Glomerular visceral epithelial cell (primary cell): ENCODE results near the gene PDGFRA.

Experiments
- DNase-seq: peaks from one replicate; pipeline ENCODE4 v3.0.0-alpha.2; 2016; ENCODE audit errors: extremely low spot score

Gene PDGFRA

DNA sequence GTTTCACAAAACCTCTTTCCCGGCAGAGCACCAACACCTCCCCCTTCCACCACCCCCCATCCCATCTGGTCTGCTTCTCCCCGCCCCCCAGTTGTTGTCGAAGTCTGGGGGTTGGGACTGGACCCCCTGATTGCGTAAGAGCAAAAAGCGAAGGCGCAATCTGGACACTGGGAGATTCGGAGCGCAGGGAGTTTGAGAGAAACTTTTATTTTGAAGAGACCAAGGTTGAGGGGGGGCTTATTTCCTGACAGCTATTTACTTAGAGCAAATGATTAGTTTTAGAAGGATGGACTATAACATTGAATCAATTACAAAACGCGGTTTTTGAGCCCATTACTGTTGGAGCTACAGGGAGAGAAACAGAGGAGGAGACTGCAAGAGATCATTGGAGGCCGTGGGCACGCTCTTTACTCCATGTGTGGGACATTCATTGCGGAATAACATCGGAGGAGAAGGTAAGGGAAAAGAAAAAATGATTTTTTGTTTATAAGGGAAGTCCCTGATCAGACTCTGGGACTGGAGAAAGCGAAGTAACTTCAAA, at the start of gene PDGFRA:
Gene PDGFRA, plus strand, starts transcription at position 333 of the 541 bp plus-strand sequence. CDS start 29,476 bp downstream, outside the sequence.
- no peak for DNase-seq

DNA sequence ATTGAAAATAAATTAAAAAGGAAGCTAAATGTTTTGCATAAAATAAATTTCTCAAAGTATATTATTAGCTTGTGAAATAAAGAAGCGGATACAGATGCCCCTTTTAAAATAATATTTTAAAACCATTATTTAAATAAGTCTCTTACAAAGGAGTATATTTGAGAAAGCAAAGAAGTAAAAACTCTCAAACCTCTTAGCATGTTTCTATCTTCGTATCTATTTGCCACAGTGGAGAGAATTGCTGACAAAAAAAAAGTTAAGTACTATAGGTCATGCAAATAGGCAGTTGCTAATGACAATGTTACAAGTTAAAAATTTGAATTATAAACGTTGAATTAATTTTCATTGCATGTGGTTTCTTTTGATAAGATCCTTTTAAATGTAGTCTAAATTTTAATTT, 44.5 kb upstream of the PDGFRA start:
- DNase-seq: no peak

DNA sequence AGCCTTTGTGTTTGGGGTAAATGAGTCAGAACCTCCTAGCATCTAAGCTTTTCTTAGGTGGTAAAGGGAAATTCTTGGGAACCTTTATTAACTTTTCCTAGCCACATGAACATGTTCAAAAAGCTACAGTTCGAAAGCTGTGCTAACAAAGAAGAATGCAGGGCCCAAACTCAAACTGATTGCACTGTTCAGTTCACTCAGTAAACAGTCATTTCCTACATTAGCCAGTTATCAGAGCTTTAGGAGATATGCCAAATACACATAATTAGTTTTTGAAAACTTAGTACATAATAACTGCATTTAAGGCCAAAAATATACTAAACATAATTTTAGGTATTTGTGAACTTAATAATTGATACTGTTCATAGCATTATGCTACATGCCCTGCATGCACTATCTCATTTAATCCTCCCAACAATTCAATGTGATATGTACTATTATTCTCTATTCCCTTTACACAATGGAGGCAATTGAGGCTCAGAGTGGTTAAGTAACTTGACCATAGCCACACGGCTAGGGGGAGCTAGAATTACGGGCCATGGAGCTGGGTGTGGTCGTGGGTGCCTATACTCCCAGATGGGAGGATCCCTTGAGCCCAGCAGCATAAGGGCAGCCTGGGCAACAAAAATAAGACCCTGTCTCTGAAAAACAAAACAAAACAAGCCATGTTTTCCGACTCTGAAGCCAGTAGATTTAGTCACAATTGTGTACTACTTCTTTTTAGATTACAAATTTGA, 43.9 kb upstream of the PDGFRA start:
- no peak for DNase-seq

DNA sequence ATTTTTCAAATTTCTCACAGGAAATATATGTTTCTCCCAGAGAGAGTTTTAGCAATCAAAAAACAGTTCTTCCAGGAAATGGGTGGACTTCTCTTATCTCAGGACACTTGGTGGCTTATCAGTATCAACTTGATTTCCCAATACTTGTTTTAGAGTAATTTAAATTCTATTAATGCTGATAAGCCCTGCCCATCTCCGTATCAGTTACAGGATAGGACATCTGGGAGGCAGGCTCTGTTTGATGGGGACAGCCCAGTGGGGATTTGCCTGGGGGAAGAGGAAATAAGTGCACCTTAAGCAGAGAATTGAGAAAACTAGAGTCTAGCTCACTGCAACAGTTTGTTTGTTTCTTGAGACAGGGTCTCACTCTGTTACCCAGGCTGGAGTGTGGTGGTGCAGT, 43.2 kb upstream of the PDGFRA start:
- no peak for DNase-seq

DNA sequence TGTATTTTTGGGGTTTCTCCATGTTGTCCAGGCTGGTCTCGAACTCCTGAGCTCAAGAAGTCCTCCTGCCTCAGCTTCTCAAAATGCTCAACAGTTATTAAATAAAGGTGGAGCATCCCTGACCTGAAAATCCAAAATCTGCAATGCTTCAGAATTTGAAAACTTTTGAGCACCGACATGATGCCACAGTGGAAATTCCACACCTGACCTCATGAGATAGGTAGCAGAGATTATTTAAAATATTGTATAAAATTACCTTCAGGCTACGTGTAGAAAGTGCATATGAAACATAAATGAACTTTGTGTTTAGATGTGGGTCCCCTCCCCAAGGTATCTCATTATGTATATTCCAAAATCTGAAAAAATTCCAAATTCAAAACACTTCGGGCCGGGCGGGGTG, 42.7 kb upstream of the PDGFRA start:
- no peak for DNase-seq

DNA sequence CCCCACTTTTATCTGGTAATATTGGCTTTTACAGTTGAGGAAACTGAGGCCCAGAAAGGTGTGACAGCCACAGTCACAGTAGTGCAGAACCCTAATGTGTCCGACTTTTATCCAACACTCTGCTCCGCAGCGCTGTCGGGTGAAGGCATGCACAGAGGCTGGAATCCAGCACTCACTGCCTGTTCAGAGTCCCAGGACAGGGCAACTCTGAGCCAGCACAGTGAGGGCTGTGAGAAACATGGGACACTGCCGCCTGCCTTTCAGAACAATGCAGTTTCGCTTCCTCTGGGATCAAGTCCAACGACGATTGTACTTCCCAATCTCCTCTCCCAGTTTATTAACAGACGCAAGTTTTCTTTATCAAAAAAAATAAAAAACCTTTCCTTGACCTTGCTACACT, 41.9 kb upstream of the PDGFRA start:
- DNase-seq: no peak

DNA sequence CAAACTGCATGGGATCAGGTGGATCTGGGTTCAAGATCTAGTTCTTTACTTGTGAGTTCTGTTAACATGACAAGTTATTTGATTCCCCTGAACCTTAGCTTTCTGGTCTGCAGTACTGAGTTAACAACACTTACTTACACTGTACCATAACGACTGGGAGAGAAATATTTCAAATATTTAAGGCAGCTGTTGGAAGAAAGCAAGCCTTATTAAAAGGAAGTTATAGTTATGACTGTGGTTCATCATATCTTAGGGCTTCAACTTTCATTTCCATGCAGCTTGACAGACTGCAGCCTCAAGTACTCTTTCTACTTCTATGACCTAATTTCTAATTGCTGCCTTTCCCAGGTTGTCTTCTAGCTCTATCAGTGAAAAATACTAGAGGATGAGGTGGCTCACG, 40.0 kb upstream of the PDGFRA start:
- DNase-seq: no peak

DNA sequence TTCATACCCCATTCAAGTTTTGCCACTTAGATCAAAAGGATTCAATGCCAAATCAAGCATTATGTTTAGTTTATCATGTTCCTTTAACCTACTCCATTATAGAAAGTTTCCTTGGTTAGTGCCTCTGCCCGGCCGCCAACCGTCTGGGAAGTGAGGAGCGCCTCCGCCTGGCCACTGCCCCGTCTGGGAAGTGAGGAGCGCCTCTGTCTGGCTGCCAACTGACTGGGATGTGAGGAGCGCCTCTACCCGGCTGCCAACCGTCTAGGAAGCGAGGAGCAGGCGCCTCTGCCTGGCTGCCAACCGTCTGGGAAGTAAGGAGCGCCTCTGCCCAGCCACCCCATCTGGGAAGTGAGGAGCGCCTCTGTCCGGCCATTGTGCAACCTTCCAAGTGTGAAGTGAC, 36.3 kb upstream of the PDGFRA start:
- no peak for DNase-seq

DNA sequence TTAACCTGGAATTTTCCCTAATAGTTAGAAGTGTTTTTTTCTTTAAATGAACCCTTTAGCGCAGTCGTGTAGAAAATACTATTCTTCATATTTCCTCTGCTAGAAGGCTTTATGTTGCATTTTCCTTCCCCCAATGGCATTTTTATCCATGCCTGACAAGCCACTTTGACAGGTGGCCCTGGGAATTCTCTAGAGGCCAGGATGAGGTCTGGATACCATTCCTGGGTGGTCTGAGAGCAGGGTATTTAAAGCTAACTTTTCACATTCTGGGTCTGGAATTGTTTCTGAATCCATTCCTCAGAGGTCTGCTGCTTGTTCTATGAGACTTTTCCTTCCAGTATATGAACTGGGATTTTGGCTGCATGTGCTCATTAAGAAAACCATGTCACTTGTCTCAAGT, 31.2 kb upstream of the PDGFRA start:
- no peak for DNase-seq

DNA sequence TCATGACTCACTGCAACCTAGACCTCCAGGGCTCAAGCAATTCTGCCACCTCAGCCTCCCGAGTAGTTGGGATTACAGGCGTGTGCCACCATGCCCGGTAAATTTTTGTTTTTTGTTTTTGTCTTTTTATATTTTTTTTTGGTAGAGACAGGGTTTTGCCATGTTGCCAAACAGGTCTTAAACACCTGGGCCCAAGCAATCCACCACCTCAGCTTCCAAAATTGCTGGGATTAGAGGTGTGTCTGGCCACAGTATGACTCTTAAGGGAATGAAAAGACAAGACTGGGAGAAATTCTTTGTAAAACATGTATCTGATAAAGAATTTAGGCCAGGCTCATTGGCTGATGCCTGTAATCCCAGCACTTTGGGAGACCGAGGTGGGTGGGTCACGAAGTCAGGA, 29.2 kb upstream of the PDGFRA start:
- no peak for DNase-seq

DNA sequence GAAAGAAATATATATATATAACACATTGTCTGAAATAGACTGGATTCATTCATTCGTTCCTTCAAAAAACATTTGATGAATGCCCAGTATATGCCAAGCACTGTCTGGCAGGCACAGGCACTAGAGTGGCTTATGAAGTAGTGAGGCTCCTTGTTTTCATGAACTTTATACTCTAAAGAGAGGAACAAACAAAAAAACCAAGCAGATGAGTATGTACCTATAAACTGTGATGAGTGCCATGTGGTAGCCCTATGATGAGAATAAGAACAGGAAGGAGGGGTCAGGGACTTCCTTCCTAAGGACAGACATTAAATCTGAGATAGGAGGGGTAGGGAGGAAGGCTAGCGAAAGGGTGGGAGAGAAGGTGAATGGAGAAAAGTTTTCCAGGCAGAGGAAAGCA, 19.5 kb upstream of the PDGFRA start:
- DNase-seq: no peak

DNA sequence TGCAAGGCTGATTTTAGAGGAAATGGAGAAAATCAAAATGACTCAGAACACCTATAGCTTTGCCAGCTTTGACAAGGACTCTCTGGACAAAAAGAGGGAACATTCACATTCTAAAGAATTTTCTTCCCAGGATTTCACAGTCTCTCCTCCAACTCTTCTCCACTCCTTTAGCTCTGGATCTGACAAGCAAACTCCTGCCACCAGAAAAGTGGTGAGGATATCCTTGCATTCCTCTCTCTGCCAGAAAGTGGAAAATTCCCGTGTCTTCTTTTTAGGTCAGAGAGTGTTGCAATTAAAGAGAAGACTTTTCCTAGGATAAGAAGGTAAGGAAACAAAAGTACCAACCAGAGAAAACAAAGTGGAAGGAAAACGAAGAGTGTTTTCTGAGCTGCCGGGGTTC, 16.1 kb upstream of the PDGFRA start:
- no peak for DNase-seq

DNA sequence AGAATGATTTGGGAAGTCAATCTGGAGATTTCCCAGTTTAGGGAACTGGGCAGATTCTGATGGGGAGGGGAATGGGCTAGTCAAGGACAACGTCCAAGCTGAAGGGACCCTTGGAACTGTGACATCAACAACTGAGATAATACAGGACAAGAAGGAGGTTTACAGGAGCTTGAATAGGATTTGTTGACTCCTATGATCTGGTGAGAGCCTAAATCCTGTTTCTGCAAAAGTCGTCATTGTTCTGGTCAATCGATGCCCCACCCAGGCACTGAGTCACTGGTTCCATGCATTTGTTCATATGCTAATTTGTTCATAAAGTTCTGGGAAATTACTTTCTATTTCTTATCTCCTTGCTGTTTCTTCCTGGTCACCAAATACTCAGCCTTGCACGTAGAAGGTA, 15.3 kb upstream of the PDGFRA start:
- DNase-seq: no peak

DNA sequence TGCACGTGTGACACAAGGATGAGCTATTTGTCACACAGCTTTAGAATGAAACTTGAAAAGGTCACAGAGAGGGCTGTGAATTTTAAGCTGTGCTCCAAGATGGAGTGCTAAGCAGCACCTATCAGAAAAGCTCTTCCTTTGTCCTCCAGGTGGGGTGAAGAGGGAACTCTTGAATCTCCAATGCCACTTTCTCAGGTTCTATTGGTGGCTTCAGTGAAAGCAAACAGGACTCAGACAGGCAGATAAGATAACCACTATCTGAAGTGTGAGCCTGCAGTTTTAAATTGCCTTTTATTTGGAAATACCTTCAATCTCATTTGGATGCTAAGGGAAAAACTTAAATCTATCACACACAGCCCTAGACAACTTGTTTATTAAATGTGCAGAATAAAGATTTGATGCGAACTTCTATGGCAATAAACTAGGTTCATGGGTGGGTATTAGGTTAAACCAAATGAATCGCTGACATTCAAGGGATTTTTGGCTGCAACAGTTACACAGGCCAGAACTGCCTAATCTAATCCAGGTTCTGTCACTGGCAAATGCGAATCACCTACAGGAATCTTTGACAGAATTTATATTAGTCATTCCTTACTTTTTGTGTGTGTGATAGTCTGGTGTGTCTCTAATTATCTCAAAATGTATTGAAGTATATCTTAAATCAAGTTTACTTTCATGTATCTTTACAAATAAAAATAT, 13.6 kb upstream of the PDGFRA start:
- no peak for DNase-seq

DNA sequence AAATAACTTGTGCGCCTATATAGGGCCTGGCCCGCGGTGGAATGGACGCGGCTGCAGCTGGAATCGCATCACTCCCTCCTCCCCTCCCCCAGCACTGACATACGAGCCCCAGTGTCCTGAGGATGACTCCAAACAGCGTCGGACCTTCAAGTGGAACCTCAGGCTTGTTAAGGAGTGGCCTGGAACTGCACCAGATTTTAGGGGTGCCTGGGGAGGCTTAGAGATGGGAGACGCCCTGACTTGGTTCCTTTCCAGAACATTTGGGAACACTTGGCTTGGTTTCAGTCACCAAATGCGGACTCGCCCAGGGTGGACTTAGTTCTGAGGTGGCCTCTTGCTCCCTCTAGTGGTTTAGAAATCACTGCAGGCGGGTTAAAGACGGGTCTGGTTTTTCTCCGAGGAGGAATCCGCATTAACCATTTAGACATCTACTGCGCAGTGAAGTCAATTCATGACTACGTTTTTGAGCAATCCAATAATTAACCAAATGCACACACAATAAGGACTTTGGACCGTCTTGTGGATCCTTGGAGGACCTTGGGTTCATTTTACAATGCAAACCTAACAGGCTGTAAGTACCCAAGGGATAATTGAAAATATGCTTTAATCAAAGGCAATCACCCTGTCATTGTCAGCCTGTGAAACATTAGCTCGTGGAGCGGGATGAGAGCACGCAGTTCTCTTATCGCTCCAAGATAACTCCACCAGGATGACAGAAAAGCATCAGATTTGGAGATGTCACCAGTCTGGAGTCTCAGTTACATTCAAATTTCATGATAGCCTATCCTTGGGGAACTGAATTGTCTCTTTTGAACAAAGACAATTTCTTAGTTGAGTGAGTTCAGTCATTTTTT, 11.2 kb upstream of the PDGFRA start:
- peak; percentile 80 for DNase-seq

DNA sequence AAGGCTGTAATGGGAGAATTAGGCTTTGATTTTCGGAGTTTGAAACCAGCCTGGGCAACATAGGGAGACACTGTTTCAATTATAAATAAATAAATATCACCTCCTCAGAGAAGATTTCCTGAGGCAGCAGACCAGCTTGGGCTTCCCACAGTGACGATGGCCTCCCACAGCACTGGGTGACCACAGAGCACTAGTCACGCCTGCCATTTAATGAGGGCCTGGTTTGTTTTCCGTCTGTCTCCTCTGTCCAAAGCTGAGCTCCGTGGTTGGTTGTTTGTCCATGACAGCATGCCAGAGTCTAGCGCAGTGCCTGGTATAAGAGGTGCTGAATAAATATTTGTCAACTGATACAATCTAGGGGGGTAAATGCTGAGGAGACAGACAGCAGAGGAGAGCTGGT, 10.4 kb upstream of the PDGFRA start:
- no peak for DNase-seq

DNA sequence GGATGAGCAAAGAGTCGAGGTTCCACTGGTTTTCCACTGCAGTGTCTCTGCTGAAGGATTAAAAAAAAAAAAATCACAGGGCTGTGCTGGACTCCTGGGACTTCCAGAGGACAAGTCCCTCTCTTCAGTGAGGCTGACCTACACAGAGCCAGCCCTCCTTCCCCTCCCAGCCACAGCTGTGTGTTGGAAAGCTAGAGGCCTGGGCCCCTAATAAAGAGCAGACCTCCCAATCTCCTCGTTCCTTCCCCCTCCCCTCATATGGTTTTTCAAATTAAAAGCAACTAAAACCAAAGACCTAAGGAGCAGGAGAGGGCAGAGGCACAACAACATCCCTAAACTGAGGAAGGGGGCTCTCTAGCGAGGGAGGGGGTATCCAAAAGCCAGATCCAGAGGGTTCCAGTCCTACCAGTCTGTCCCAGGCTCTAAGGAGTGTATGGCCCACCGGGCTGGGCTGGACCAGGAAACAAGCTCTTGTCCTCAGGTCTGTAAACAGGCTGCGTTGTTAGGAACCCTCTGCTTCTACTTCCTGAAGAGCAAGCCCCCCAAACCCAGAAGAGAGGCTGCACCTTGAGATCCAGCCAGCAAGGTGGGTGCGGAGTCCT, 4.0 kb upstream of the PDGFRA start:
- no peak for DNase-seq

DNA sequence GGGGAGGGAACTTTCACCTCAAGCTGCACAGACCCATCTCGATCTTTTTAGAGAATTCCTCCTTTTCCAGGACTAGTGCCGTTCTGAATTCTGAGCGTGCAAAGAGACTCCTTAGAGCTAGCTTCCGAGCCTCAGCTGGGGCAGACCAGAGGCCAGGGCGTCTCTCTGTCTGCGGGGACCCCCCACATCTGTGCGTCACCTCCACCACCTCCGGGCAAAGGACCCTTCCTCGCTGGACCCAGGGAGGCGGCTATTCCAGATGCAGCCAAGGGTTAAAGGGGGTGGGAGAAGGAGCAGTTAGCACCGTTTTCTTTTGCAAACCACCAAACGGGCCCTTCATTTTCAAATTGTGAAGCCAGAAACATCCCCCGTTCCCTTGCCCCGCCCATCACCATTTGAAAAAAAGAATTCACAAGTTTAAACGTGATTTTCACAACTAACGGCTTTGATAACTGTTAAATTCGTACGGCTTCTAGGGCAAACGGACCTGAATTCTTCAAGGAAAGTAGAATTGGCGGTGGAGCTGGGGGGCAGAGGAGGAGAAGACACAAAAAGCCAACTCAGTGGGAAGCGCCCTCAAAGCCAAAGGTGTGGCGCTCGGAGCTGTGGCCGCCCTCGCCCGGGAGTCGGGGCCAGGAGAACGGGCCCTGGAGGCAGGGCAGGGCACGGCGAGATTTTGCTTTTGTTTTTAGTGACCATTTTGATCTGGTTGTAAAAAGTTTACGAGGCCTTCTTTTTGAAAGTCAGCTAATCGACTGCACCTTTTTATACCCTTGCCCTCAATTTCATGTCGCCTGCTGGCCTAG, 3.3 kb upstream of the PDGFRA start:
- no peak for DNase-seq

DNA sequence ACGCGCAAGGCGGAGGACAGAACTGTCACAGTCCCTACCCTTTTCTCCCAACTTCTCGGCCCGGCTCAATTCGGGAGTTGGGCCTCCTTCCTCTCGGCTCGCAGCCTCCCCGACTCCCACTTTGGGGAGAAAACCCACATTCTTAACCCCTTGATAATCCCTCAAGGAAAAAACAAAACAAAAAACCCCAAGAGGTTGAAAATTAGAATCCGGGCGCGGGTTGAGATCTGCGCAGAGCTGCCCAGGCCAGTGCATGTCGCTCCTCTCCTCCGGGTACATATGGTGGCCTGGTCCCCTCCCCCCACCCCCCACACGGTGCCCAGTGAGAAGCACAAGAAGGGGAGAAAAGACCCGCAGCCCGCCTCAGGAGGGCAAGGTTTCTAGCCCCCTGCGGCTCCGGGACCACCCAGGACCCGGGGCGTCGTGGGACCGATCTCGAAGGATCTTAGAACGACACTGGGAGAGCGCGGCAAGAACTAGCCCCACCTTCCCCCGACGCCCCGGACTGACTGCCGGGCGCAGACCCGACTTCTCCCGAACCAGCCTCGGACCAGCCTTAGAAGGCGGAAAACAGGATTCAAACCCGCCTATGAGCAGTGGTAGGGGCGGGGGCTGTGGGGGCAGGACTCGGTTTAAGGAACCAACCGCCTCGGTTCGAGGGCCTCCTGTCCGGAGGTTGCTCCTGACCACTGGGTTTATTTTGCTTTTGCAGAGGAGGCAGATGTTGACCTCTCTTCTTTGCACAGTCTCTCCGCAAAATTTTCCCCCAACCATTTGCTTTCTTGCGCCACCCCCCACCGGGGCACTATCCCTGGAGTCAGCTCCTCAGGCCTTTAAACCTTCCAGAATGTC, 2.5 kb upstream of the PDGFRA start:
- DNase-seq: no peak
